Measurements from ENCODE around the gene GDPGP1. TPM values are rescaled to one million over a fixed set of nuclear protein-coding genes. Genes with fewer than 3 reads are reported as not detected.

The GDPGP1 gene
- total RNA-seq, 1 experiment from 2014 or later, result 5.9 TPM

- DNase-seq (ENCODE audit: low read depth), result no peak
Observed at GRCh38 chr15:90225504-90226234, 8.3 kb upstream of the GDPGP1 start.

GRCh38 chr15:90227336-90227735 lies 6.7 kb upstream of the GDPGP1 start:
- no peak for DNase-seq (ENCODE audit: low read depth)

GRCh38 chr15:90227816-90228772 lies 5.9 kb upstream of the GDPGP1 start:
- DNase-seq (ENCODE audit: low read depth), result no peak

GRCh38 chr15:90228960-90229359 lies 5.0 kb upstream of the GDPGP1 start:
- DNase-seq (ENCODE audit: low read depth), result no peak

GRCh38 chr15:90230071-90230494 lies 3.9 kb upstream of the GDPGP1 start:
- DNase-seq (ENCODE audit: low read depth), result no peak

- no peak for DNase-seq (ENCODE audit: low read depth)
Observed at GRCh38 chr15:90230610-90231009, 3.4 kb upstream of the GDPGP1 start.

GRCh38 chr15:90231028-90232017 lies 2.7 kb upstream of the GDPGP1 start:
- no peak for DNase-seq (ENCODE audit: low read depth)

GRCh38 chr15:90232196-90232595 lies 1.8 kb upstream of the GDPGP1 start:
- DNase-seq (ENCODE audit: low read depth), result no peak

- no peak for DNase-seq (ENCODE audit: low read depth)
Observed at GRCh38 chr15:90232941-90233386, 1.0 kb upstream of the GDPGP1 start.

GRCh38 chr15:90233387-90234095 lies 468 bp upstream of the GDPGP1 start, which contains the start of gene CIB1:
Gene CIB1 (minus strand): TSS chr15:90233941. CDS start chr15:90233885, 56 bp downstream.
- DNase-seq (ENCODE audit: low read depth), result peak; percentile 96

GRCh38 chr15:90239371-90239770 lies 5.4 kb downstream of the GDPGP1 start:
- no peak for DNase-seq (ENCODE audit: low read depth)

GRCh38 chr15:90240856-90241255 lies 6.8 kb downstream of the GDPGP1 start:
- DNase-seq (ENCODE audit: low read depth), result no peak

- DNase-seq (ENCODE audit: low read depth), result no peak
Observed at GRCh38 chr15:90241343-90242192, 7.6 kb downstream of the GDPGP1 start.

- DNase-seq (ENCODE audit: low read depth), result no peak
Observed at GRCh38 chr15:90243943-90244639, 10.1 kb downstream of the GDPGP1 start.

GRCh38 chr15:90248789-90249202 lies 14.8 kb downstream of the GDPGP1 start:
- DNase-seq (ENCODE audit: low read depth), result no peak

- DNase-seq (ENCODE audit: low read depth), result peak; percentile 90
Observed at GRCh38 chr15:90249203-90249863, 15.3 kb downstream of the GDPGP1 start, which contains the start of gene TTLL13. Gene TTLL13 (plus strand): TSS chr15:90249556. CDS start chr15:90250631, 1,075 bp downstream.

- no peak for DNase-seq (ENCODE audit: low read depth)
Observed at GRCh38 chr15:90257776-90258175, 23.8 kb downstream of the GDPGP1 start.

GRCh38 chr15:90259524-90259923 lies 25.5 kb downstream of the GDPGP1 start:
- DNase-seq (ENCODE audit: low read depth), result no peak

All from RPMI7951 (cell line).